K562 (cell line): ENCODE data around the gene RHOA. TPM values are rescaled to one million over a fixed set of nuclear protein-coding genes. Genes with fewer than 3 reads are reported as not detected.

Source experiments
- CBFA2T3 ChIP-seq: fragments of 450-650 bp; IDR thresholded peaks from 2 replicates; pipeline ENCODE4 v1.6.1; 2017
- CC2D1A ChIP-seq: fragments of 450-650 bp; IDR thresholded peaks from 2 replicates; pipeline ENCODE4 v1.6.1; 2017; ENCODE audit warnings: mild to moderate bottlenecking
- FOXJ2 ChIP-seq: fragments of 200-800 bp; sonication (Bioruptor generic); IDR thresholded peaks from 2 replicates; pipeline ENCODE4 v1.6.1; 2016; ENCODE audit warnings: missing genetic modification characterization, missing compliant biosample characterization
- KDM1A ChIP-seq, 2 experiments: fragments of 450-650 bp; IDR thresholded peaks; 2 replicates each; pipeline ENCODE4 v1.6.1; 2016; ENCODE audit warnings: mild to moderate bottlenecking in 2 of 2
- NBN ChIP-seq: fragments of 450-650 bp; IDR thresholded peaks from 2 replicates; pipeline ENCODE4 v1.6.1; 2016; ENCODE audit warnings: low read depth, mild to moderate bottlenecking
- NEUROD1 ChIP-seq: fragments of 150-350 bp; IDR thresholded peaks from 2 replicates; pipeline ENCODE4 v1.6.1; 2014; ENCODE audit warnings: borderline replicate concordance, low read length, low read depth; ENCODE audit not compliant: partially characterized antibody
- NFATC3 ChIP-seq: fragments of 450-650 bp; IDR thresholded peaks from 2 replicates; pipeline ENCODE4 v1.6.1; 2017; ENCODE audit warnings: mild to moderate bottlenecking
- PBX2 ChIP-seq, 2 experiments: IDR thresholded peaks in 1 of 2; conservative IDR thresholded peaks in 1 of 2; 2 replicates each; pipeline ENCODE4 v1.6.1; 2016; ENCODE audit warnings: low read depth in 2 of 2, mild to moderate bottlenecking in 1 of 2, missing compliant biosample characterization in 1 of 2, missing genetic modification characterization in 1 of 2, moderate library complexity in 1 of 2
- SOX6 ChIP-seq: fragments of 450-650 bp; IDR thresholded peaks from 2 replicates; pipeline ENCODE4 v1.6.1; 2014; ENCODE audit warnings: mild to moderate bottlenecking
- TAL1 ChIP-seq: fragments of 450-650 bp; IDR thresholded peaks from 2 replicates; pipeline ENCODE4 v1.6.1; 2016; ENCODE audit warnings: mild to moderate bottlenecking
- YY1 ChIP-seq, 3 experiments: IDR thresholded peaks; 2 replicates each; pipeline ENCODE4 v1.6.1; 2011; ENCODE audit warnings: low read length in 2 of 3, mild to moderate bottlenecking in 2 of 3, moderate library complexity in 2 of 3, borderline replicate concordance in 1 of 3, control low read depth in 1 of 3, low read depth in 1 of 3; ENCODE audit not compliant: insufficient read depth in 3 of 3, insufficient replicate concordance in 2 of 3, control insufficient read depth in 1 of 3, insufficient read length in 1 of 3; ENCODE audit errors: extremely low read depth in 1 of 3
- ZFX ChIP-seq: sonication (generic); formaldehyde crosslinking; IDR thresholded peaks from 2 replicates; pipeline ENCODE4 v1.8.0; 2022; ENCODE audit warnings: mild to moderate bottlenecking, missing genetic modification reagents, moderate library complexity
- ZNF197 ChIP-seq: fragments of 200-800 bp; sonication (Bioruptor generic); IDR thresholded peaks from 2 replicates; pipeline ENCODE4 v1.6.1; 2016; ENCODE audit warnings: low read depth, missing genetic modification characterization, missing compliant biosample characterization
- ZNF253 ChIP-seq: fragments of 250-450 bp; sonication (Bioruptor Pico); conservative IDR thresholded peaks from 2 replicates; pipeline ENCODE4 v1.6.1; 2021; ENCODE audit warnings: mild to moderate bottlenecking
- polyA plus RNA-seq, 8 experiments: library from polyadenylated mRNA; depleted of rRNA in 4 of 8; stranded (reverse) in 5 of 8; unstranded in 3 of 8; fragments of >200 nt; fragmentation: Nextera tagmentation in 2 of 8; fragmentation: Illumina TruSeq in 1 of 8; extraction: Ambion mirVana in 2 of 8; extraction: Trizol in 1 of 8; gene quantifications; 2 replicates each; pipeline versions ENCODE4 v1.2.1 to v1.2.3, GENCODE V29; 2011 to 2014; ENCODE audit warnings: inconsistent platforms in 1 of 8, missing spikeins in 1 of 8
- total RNA-seq, 7 experiments: library from RNA; depleted of rRNA in 6 of 7; stranded (reverse); fragments of >200 nt in 6 of 7; fragmentation: Illumina TruSeq in 2 of 7; extraction: Trizol in 2 of 7; gene quantifications; 2 replicates each; pipeline versions ENCODE4 v1.2.1 to v1.2.3, GENCODE V29; 2011 to 2021; ENCODE audit warnings: low replicate concordance in 1 of 7
- TF ChIP-seq, protein P1 (sequence below): fragments of 200-800 bp; sonication (Bioruptor generic); IDR thresholded peaks from 2 replicates; pipeline ENCODE4 v1.6.1; 2017; ENCODE audit warnings: missing genetic modification characterization, missing compliant biosample characterization
- TF ChIP-seq, protein P2 (sequence below): fragments of 250-450 bp; sonication (Bioruptor Pico); IDR thresholded peaks from 2 replicates; pipeline ENCODE4 v1.5.0; 2021
- TF ChIP-seq, protein P3 (sequence below), 2 experiments: fragments of 150-350 bp in 1 of 2; IDR thresholded peaks; 2 replicates each; pipeline ENCODE4 v1.6.1; 2012 to 2016; ENCODE audit warnings: low read depth in 2 of 2, low read length in 2 of 2, mild to moderate bottlenecking in 1 of 2, moderate library complexity in 1 of 2

Gene RHOA
- total and polyA plus RNA-seq, 9 of the 15 experiments (the other 6 are each of a cell fraction or from before 2014, with no cell fraction given): 136 to 540 (median 236) TPM

- peak in 1 of 3 experiments; percentile 29 for TF ChIP-seq YY1 (IDR thresholded peaks at IDR 0.05; ENCODE audit: borderline replicate concordance in 1 of 3, control insufficient read depth in 1 of 3, extremely low read depth in 1 of 3, insufficient read depth in 3 of 3, insufficient read length in 1 of 3, insufficient replicate concordance in 2 of 3, low read depth in 1 of 3, low read length in 2 of 3)
- TF ChIP-seq PBX2 (CRISPR knock-in tag; IDR thresholded peaks at IDR 0.05; ENCODE audit: low read depth): no peak
- peak; percentile 75 for TF ChIP-seq PBX2 (tag; conservative IDR thresholded peaks at IDR 0.05; ENCODE audit: low read depth)
- peak; percentile 87 for TF ChIP-seq SOX6
- 0 out of 2 replicates have a peak, but pooled peaks have one; percentile 48 for TF ChIP-seq FOXJ2 (tag)
- TF ChIP-seq, protein P1, sequence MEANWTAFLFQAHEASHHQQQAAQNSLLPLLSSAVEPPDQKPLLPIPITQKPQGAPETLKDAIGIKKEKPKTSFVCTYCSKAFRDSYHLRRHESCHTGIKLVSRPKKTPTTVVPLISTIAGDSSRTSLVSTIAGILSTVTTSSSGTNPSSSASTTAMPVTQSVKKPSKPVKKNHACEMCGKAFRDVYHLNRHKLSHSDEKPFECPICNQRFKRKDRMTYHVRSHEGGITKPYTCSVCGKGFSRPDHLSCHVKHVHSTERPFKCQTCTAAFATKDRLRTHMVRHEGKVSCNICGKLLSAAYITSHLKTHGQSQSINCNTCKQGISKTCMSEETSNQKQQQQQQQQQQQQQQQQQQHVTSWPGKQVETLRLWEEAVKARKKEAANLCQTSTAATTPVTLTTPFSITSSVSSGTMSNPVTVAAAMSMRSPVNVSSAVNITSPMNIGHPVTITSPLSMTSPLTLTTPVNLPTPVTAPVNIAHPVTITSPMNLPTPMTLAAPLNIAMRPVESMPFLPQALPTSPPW (CRISPR knock-in tag): peak; percentile 40
- 0 out of 2 replicates have a peak, but pooled peaks have one; percentile 70 for TF ChIP-seq NBN
- TF ChIP-seq NFATC3: no peak
- TF ChIP-seq KDM1A (IDR thresholded peaks at IDR 0.05): peak; percentile 63 to 81
- TF ChIP-seq ZNF197 (CRISPR knock-in tag): no peak
- peak; percentile 96 for TF ChIP-seq TAL1
- peak; percentile 68 for TF ChIP-seq ZFX (CRISPR knock-in tag)
- TF ChIP-seq NEUROD1: peak; percentile 56
- TF ChIP-seq CC2D1A: peak; percentile 90; the same call in 1 of the 2 replicates
- TF ChIP-seq, protein P2, sequence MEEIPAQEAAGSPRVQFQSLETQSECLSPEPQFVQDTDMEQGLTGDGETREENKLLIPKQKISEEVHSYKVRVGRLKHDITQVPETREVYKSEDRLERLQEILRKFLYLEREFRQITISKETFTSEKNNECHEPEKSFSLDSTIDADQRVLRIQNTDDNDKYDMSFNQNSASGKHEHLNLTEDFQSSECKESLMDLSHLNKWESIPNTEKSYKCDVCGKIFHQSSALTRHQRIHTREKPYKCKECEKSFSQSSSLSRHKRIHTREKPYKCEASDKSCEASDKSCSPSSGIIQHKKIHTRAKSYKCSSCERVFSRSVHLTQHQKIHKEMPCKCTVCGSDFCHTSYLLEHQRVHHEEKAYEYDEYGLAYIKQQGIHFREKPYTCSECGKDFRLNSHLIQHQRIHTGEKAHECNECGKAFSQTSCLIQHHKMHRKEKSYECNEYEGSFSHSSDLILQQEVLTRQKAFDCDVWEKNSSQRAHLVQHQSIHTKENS (CRISPR knock-in tag): no peak
- TF ChIP-seq, protein P3, sequence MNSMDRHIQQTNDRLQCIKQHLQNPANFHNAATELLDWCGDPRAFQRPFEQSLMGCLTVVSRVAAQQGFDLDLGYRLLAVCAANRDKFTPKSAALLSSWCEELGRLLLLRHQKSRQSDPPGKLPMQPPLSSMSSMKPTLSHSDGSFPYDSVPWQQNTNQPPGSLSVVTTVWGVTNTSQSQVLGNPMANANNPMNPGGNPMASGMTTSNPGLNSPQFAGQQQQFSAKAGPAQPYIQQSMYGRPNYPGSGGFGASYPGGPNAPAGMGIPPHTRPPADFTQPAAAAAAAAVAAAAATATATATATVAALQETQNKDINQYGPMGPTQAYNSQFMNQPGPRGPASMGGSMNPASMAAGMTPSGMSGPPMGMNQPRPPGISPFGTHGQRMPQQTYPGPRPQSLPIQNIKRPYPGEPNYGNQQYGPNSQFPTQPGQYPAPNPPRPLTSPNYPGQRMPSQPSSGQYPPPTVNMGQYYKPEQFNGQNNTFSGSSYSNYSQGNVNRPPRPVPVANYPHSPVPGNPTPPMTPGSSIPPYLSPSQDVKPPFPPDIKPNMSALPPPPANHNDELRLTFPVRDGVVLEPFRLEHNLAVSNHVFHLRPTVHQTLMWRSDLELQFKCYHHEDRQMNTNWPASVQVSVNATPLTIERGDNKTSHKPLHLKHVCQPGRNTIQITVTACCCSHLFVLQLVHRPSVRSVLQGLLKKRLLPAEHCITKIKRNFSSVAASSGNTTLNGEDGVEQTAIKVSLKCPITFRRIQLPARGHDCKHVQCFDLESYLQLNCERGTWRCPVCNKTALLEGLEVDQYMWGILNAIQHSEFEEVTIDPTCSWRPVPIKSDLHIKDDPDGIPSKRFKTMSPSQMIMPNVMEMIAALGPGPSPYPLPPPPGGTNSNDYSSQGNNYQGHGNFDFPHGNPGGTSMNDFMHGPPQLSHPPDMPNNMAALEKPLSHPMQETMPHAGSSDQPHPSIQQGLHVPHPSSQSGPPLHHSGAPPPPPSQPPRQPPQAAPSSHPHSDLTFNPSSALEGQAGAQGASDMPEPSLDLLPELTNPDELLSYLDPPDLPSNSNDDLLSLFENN (IDR thresholded peaks at IDR 0.05; ENCODE audit: low read depth in 2 of 2, low read length in 2 of 2): peak in 1 of 2 experiments; percentile 85; a peak in 2 of 4 replicates
- peak; percentile 97 for TF ChIP-seq CBFA2T3
- TF ChIP-seq ZNF253 (CRISPR knock-in tag): no peak
Observed at GRCh38 chr3:49349348-49350114, 62.2 kb downstream of the RHOA start (continued).
